ENCODE data around the gene RSRC2. TPM values are rescaled to one million over a fixed set of nuclear protein-coding genes. Genes with fewer than 3 reads are reported as not detected.

RSRC2 gene, protein sequence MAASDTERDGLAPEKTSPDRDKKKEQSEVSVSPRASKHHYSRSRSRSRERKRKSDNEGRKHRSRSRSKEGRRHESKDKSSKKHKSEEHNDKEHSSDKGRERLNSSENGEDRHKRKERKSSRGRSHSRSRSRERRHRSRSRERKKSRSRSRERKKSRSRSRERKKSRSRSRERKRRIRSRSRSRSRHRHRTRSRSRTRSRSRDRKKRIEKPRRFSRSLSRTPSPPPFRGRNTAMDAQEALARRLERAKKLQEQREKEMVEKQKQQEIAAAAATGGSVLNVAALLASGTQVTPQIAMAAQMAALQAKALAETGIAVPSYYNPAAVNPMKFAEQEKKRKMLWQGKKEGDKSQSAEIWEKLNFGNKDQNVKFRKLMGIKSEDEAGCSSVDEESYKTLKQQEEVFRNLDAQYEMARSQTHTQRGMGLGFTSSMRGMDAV
- total RNA-seq (2022; extraction: Qiagen RNA extraction) = 45.1 to 66.3 TPM (median 55.6 TPM) in 5 replicates

DNA sequence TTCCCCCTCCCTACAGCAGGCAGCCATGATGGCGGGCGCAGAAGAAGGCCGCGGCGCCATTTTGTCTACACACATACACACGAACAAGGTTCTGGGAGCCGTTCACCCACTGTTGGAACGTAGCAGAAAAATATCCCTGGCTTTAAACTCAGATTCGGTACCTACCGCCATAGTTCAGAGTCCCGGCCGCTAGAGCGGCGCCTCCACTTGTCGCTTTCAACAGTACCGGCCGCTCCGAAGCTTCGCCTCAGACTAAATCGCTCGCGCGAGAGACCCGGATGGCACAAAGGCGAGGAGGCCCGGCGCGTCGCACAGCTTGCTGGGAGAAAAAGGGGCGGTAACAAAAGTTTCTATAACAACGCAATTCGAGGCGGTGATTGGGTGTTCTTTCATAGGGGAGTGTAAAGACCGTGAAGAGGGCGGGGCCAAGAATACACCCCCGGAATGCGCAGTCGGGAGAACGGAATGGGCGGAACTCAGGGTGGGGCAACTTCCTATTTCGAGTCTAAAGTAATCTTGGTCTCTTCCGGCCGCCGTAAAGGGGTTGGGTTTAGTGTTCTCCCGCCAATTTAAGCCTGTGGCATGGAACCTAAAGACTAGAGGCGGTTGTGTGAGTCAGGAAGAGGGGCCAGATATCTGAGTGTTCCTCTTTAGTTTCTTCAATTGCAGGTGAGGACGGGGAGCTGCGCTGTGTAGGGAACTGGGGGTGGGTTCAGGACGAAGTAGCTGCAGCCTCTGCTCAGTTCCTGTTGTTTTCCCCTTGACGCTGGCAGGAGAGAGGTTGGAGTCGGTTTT, at the start of gene RSRC2, which contains the start of gene KNTC1:
RSRC2 (minus strand) TSS at position 254 of the 795 bp plus-strand sequence; CDS start at position 171, 83 bp downstream.
KNTC1 (plus strand) TSS at position 567 of the 795 bp plus-strand sequence. CDS start 2,815 bp downstream, outside the sequence.

DNA sequence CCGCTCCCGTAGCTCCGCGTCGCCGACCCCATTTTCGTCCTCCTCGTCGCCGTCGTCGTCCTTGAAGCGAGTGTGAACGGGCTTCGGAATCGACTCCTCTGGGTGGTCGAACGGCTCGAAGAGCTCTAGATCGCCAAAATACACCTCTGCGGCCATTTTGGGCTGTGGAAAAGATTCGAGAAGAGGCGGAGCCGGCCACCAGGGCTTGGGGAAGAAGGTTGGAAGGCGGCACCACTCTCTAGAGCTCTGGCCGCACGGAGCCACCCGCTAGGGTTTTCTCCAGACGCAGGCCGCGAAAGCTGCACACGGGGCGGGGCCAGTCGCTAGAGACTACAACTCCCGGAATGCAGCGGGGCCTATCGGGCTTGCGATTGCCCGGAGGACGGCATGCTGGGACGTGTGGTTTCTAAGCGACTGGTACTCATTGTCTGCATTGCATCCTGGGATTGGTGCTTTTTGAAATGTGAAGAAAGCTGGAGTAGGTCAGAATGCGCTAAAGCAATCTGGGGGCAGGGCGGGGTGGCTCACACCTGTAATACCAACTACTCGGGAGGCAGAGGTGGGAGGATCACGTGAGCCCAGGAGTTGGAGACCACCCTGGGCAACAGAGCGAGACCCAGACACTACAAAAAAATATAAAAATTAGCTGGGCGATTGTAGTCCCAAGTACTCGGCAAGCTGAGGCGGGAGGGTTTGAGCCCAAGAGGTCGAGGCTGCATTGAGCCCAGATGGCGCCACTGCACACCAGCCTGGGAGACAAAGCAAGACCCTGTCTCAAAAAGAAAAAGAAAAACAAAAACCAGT, 25.8 kb downstream of the RSRC2 start, which contains the start of gene ZCCHC8:
ZCCHC8 (minus strand) TSS at position 248 of the 804 bp plus-strand sequence; CDS start at position 156, 92 bp downstream.

Other genes starting within 250 kb of the RSRC2 start
- 30.4 to 49.3 TPM (median 34.0 TPM) in 5 replicates for gene CLIP1, start 104.3 kb downstream of the RSRC2 start, total RNA-seq (2022; extraction: Qiagen RNA extraction)
- gene ZCCHC8, start 26.0 kb downstream of the RSRC2 start, total RNA-seq (2022; extraction: Qiagen RNA extraction) = 22.2 to 24.9 TPM (median 22.7 TPM) in 5 replicates
- 18.5 to 22.4 TPM (median 21.3 TPM) in 5 replicates for gene KNTC1, start 313 bp upstream of the RSRC2 start, total RNA-seq (2022; extraction: Qiagen RNA extraction)
- 0.05 to 0.10 TPM (median 0.08 TPM) in 4 of 5 replicates, not detected in the other for gene HCAR2, start 176.4 kb upstream of the RSRC2 start, total RNA-seq (2022; extraction: Qiagen RNA extraction)
- gene HCAR3, start 189.9 kb upstream of the RSRC2 start, total RNA-seq (2022; extraction: Qiagen RNA extraction) = 0.11 TPM in 1 of 5 replicates, not detected in the others
- gene HCAR1, start 203.9 kb upstream of the RSRC2 start, total RNA-seq (2022; extraction: Qiagen RNA extraction) = 0.03 to 0.05 TPM (median 0.03 TPM) in 3 of 5 replicates, not detected in the others
- 50.8 to 71.9 TPM (median 54.8 TPM) in 5 replicates for gene DENR, start 225.9 kb upstream of the RSRC2 start, total RNA-seq (2022; extraction: Qiagen RNA extraction)
- 0.03 to 0.06 TPM (median 0.06 TPM) in 3 of 5 replicates, not detected in the others for gene CCDC62, start 247.6 kb upstream of the RSRC2 start, total RNA-seq (2022; extraction: Qiagen RNA extraction)

Data from A549 treated with Hydrocortisone at 1 μM for 4 hours (cell line).